ENCODE results near the gene ASB7. TPM values are rescaled to one million over a fixed set of nuclear protein-coding genes. Genes with fewer than 3 reads are reported as not detected.

ASB7 gene
- total and polyA plus RNA-seq, 8 donors = 10.8 to 14.6 (median 13.2) TPM

- ATAC-seq (no peak), DNase-seq (no peak)
- TF ChIP-seq CTCF (IDR thresholded peaks at IDR 0.05) = no peak
- H3K4me3 ChIP-seq = no peak overlapping the region
- H3K36me3 ChIP-seq = no peaks in the 10 kb centered on the region
- intact Hi-C loops (cut with DNase I) = no loop called here
- H3K9me3 ChIP-seq = no peaks in the 10 kb centered on the region
- H3K4me1 ChIP-seq = no peaks in the 10 kb centered on the region
- peaks cover 0 to 9% of the 10 kb centered on the region in 2 donors for H3K27me3 ChIP-seq
- H3K27ac ChIP-seq = no peak overlapping the region
Observed at GRCh38 chr15:100661156-100661555, 58.8 kb downstream of the ASB7 start.

GRCh38 chr15:100663086-100663914 is 60.9 kb downstream of the ASB7 start:
- ATAC-seq (no peak), DNase-seq (no peak)
- Histone ChIP-seq H3K36me3 (no peaks in the 10 kb centered on the region), H3K4me3 (no peak overlapping the region), H3K9me3 (no peaks in the 10 kb centered on the region), H3K4me1 (peaks cover 0 to 7% of the 10 kb centered on the region in 2 donors), H3K27ac (no peak overlapping the region), H3K27me3 (peaks cover 0 to 9% of the 10 kb centered on the region in 2 donors)
- no peak for TF ChIP-seq CTCF (IDR thresholded peaks at IDR 0.05)
- intact Hi-C loops (cut with DNase I) = no loop called here

- intact Hi-C loops (cut with DNase I) = no loop called here
- ATAC-seq = no peak
- Histone ChIP-seq H3K4me3 (no peak overlapping the region), H3K4me1 (peaks cover 0 to 7% of the 10 kb centered on the region in 2 donors), H3K27me3 (peaks cover 0 to 9% of the 10 kb centered on the region in 2 donors), H3K9me3 (no peaks in the 10 kb centered on the region), H3K36me3 (no peaks in the 10 kb centered on the region), H3K27ac (no peak overlapping the region)
- TF ChIP-seq CTCF (IDR thresholded peaks at IDR 0.05) = no peak
- DNase-seq = no peak
Observed at GRCh38 chr15:100663915-100664281, 61.5 kb downstream of the ASB7 start.

GRCh38 chr15:100665570-100665969 is 63.2 kb downstream of the ASB7 start:
- H3K36me3 ChIP-seq = no peaks in the 10 kb centered on the region
- no peak for ATAC-seq
- no peak overlapping the region for H3K4me3 ChIP-seq
- peaks cover 0 to 9% of the 10 kb centered on the region in 2 donors for H3K27me3 ChIP-seq
- TF ChIP-seq CTCF (IDR thresholded peaks at IDR 0.05) = no peak
- intact Hi-C loops (cut with DNase I) = no loop called here
- no peaks in the 10 kb centered on the region for H3K9me3 ChIP-seq
- H3K27ac ChIP-seq = no peak overlapping the region
- DNase-seq = no peak
- H3K4me1 ChIP-seq = peaks cover 0 to 7% of the 10 kb centered on the region in 2 donors

- no peak overlapping the region for H3K4me3 ChIP-seq
- no peaks in the 10 kb centered on the region for H3K36me3 ChIP-seq
- H3K27me3 ChIP-seq = peaks cover 0 to 9% of the 10 kb centered on the region in 2 donors
- TF ChIP-seq CTCF (IDR thresholded peaks at IDR 0.05) = no peak
- no peaks in the 10 kb centered on the region for H3K9me3 ChIP-seq
- intact Hi-C loops (cut with DNase I) = no loop called here
- peak in 3 of 4 donors; percentile 71 to 97 (median 92) for DNase-seq
- ATAC-seq = peak; percentile 68
- H3K27ac ChIP-seq = peak overlapping the region; percentile 0 to 26
- peaks cover 0 to 7% of the 10 kb centered on the region in 2 donors for H3K4me1 ChIP-seq
Observed at GRCh38 chr15:100667405-100668347, 65.3 kb downstream of the ASB7 start.

All from left lung (tissue), 10 donors.